Stimulated activated CD4-positive, alpha-beta T cell treated with anti-CD3 and anti-CD28 coated beads, TNF-alpha, amount 100 ng/mL, for 24 hours (primary cell): ENCODE data around the gene VPS37C.

Source experiments
- DNase-seq, 3 experiments: peaks; one replicate each; pipeline ENCODE4 v3.0.0-alpha.2; 2020; ENCODE audit warnings: low read depth in 3 of 3

The VPS37C gene

GRCh38 chr11:61133145-61133544, 28.1 kb downstream of the VPS37C start:
- DNase-seq: no peak

- no peak for DNase-seq
Measured at GRCh38 chr11:61132646-61133045, 28.6 kb downstream of the VPS37C start.

DNA sequence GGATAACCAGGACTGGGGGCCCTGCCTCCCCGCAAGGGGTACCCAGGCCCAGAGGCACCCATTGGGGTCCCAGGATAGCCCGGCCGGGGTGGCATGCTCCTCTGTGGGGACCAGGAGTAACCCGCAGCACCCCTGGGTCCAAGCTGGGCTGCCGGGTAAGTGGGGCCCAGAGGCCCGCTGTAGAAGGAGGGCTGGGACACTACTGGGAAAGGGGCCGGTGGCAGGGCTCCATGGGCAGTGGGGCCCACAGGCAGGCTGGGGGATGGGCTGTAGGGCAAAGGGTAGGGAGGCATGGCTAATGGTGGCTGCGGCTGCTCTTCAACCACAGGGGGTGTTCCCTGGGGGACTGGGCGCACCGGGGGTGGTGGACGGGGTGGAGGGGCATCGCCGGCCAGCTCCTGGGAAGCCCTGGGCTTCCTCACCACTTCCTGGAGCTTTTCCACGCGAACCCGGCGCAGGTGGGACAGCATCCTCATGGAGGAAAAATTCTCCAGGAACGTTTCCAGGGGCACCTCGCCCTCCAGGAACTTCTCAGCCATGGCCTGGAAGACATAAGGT, 29.1 kb downstream of the VPS37C start:
- DNase-seq: no peak

GRCh38 chr11:61131586-61131985, 29.6 kb downstream of the VPS37C start:
- no peak for DNase-seq

DNA sequence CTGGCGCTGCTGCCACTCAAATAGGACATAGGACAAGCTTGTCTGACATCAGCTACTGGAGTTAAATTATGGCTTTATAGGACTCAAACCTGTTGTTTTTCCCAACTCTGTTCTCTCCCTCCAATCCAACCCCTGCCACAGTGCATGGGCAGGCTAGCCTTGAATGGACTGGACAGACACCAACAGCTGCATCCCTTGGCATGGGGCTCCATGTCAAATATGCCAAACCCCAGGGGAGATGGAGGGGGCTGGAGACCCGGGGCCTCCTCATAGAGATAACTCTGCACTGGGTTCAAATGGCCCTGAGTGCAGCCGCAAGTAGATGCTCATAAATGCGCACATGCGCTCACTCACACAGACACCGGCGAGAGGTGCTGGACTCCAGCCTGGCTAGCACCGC, 30.0 kb downstream of the VPS37C start:
- DNase-seq: no peak

- DNase-seq: peak; percentile 82 to 91 (median 86)
Measured at GRCh38 chr11:61129639-61130523, 31.3 kb downstream of the VPS37C start.

GRCh38 chr11:61128947-61129638, 32.1 kb downstream of the VPS37C start:
- no peak for DNase-seq

- no peak for DNase-seq
Measured at GRCh38 chr11:61127991-61128390, 33.2 kb downstream of the VPS37C start.

DNA sequence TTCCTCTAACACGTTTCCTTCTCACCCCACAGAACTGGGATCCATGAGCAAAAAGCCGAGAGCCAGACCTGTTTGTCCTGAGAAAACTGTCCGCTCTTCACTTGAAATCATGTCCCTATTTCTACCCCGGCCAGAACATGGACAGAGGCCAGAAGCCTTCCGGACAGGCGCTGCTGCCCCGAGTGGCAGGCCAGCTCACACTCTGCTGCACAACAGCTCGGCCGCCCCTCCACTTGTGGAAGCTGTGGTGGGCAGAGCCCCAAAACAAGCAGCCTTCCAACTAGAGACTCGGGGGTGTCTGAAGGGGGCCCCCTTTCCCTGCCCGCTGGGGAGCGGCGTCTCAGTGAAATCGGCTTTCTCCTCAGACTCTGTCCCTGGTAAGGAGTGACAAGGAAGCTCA, 35.0 kb downstream of the VPS37C start:
- no peak for DNase-seq

GRCh38 chr11:61125310-61125684, 35.9 kb downstream of the VPS37C start:
- DNase-seq: no peak

DNA sequence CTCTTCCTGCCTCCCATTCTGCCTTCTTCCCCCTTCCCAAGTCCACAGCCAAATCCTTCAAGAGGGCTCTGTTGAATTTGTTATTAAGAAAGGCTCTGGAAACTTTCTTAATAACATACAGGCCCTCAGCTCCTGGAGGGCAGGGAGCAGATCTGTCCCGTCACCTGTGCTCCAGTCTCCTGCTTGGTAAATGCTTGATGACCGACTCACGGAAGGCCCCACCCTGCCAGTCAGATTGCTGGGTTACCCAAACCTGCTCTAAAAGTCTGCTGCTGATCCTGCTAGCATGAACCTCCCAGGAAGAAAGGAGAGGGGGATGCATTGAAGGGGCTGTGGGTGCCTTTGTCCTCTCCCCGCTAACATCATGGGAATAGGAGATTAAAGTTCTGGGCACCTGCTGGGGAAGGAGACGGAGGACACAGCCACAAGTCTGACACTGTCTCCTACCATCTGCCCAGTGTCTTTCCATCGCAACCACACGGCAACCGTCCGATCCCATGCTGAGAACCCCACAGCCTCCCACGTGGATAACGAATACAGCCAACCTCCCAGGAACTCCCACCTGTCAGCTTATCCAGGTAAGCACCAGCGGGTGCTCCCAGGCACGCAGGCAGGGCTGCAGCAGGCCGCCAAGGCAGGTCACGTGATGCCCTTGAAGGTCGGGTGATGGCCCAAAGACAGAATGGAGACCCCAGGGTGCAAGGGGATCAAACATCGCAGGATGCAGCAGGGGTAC, 36.5 kb downstream of the VPS37C start:
- DNase-seq: no peak

GRCh38 chr11:61123775-61124571, 37.3 kb downstream of the VPS37C start:
- DNase-seq: no peak

DNA sequence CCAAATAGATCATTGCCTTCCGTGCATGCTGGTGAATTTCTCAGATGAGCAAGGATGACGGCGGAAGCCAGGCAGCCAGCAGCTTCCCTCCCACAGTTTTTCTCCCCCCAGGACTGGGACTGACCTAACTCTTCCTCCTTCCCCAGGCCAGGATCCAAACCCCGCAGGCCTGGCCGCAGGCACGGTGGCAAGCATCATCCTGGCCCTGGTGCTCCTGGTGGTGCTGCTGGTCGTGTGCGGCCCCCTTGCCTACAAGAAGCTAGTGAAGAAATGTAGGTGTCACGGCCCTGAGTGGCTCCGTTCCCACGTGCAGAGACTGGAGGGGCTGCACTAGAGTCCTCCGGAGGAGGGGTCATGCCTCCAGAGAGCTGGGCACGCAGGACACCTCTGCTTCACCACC, 38.5 kb downstream of the VPS37C start:
- DNase-seq: no peak

- no peak for DNase-seq
Measured at GRCh38 chr11:61121917-61122316, 39.3 kb downstream of the VPS37C start.

DNA sequence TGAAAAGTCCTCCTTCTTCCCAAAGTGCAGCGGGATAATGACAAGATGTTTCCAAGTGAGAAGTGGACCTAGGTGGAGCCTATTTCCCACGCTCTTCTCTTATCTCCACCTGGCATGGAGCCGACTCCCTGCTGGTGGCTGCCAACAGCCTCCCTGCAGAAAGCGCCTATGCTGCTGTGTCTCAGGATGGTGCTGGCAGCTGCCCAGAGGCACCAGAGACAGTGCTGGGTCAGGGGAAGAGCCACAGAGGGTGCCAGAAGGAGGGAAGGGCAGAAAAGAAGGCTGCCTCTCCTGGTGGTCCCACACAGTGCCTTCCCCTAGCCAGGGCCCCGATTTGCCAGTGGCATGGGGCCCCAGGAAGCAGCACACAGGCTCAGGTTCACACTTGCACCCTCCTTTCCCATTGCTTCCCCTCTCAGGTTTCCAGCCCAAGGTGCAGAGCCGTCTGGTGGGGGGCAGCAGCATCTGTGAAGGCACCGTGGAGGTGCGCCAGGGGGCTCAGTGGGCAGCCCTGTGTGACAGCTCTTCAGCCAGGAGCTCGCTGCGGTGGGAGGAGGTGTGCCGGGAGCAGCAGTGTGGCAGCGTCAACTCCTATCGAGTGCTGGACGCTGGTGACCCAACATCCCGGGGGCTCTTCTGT, 39.9 kb downstream of the VPS37C start:
- no peak for DNase-seq

DNA sequence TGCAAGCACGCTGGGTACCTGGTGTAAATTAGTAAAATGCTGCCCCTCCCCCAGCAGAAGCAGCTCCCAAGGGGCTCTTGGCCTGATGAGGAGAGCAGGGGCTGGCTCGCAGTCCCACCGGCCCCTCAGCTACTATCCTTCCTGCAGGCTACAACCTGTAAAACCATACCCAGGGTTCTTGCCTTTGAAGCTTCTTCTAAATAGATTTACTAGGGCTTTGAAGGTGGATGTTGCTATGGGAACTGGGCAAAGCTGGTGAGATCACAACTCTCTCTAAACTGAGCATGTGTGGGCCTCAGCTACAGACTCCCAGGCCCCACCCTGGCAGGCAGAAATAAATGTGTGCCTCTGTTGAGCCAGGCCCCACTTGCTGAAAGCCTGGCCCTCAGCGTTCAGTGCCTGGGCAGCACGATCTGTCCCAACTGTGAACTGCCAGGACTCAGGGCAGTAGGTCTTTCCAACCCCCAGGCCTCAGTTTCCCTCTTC, 40.5 kb downstream of the VPS37C start:
- DNase-seq: no peak

DNA sequence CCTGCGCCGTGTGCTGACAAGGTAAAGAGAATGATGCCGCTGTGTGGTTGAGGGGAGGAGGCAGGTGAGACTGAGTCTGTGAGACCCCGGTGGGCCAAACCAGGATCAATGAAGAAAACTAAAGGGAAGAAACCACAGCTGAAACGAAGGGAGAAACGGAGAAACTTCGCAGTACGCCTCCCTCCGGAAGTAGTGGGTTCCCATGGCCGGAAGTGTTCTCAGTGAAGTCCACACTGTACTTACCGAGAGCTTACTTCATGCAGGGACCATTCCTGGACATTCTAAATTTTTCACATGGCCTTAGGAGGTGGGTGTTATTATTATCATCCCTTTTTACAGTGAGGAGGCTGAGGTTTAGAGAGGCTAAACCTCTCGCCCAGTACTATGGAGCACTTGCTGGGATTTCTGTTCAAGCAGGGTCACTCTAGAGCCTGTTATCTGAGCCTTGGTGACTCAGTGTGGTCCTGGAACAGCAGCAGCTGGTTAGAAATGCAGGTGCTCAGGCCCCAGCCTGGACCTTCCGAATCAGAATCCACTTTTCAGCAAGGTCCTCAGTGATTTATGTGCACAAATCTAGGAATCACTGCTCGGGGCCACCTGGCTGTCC, 41.0 kb downstream of the VPS37C start:
- DNase-seq: no peak

GRCh38 chr11:61119571-61119970, 41.7 kb downstream of the VPS37C start:
- no peak for DNase-seq

DNA sequence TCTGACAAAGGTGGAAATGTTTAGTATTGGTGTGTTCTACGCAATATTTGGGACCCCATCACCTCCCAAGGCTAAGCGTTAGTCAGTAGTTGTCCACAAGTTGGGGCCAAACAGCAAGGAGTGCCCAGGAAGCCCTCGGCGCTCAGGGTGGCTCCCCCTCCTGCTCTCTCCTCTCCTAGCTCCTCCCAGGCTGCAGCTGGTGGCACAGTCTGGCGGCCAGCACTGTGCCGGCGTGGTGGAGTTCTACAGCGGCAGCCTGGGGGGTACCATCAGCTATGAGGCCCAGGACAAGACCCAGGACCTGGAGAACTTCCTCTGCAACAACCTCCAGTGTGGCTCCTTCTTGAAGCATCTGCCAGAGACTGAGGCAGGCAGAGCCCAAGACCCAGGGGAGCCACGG, 42.2 kb downstream of the VPS37C start:
- no peak for DNase-seq

DNA sequence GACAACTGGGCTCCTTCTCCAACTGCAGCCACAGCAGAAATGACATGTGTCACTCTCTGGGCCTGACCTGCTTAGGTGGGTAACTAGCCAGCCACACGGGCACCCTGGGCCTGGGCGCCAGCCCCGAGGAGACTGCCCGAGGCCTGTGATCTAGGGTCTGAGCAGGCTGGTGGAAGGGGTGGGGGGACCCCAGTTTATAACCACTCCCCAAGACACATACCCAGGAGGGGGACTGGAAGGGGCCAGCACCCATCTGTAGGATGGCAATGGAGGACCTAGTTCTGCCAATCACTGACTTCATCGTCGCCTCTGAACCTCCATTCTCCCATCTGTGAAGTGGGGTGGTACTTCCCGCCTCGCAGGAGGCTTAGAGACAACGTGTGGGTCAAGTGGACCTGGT, 42.8 kb downstream of the VPS37C start:
- DNase-seq: no peak
